H9 (cell line): ENCODE measurements around the gene STK32B. TPM values are rescaled to one million over a fixed set of nuclear protein-coding genes. Genes with fewer than 3 reads are reported as not detected.

ENCODE experiments used
- DNase-seq: peaks from one replicate; pipeline ENCODE4 v3.0.0-alpha.2; 2017
- H2AFZ ChIP-seq: one replicate; pipeline ENCODE4 v1.6.1; 2013; ENCODE audit warnings: mild to moderate bottlenecking, low read length, control low read depth, moderate library complexity
- H2AK5ac ChIP-seq: 2 replicates; pipeline ENCODE4 v1.6.1; 2013; ENCODE audit warnings: low read length, control low read depth, mixed read lengths; ENCODE audit not compliant: insufficient read length
- H2BK120ac ChIP-seq: one replicate; pipeline ENCODE4 v1.6.1; 2013; ENCODE audit warnings: low read depth, mild to moderate bottlenecking, low read length, control low read depth, inconsistent platforms; ENCODE audit not compliant: poor library complexity, severe bottlenecking
- H2BK12ac ChIP-seq: 2 replicates; pipeline ENCODE4 v1.6.1; 2013; ENCODE audit warnings: low read length, control low read depth, mixed read lengths, low read depth; ENCODE audit not compliant: insufficient read length
- H2BK15ac ChIP-seq: 2 replicates; pipeline ENCODE4 v1.6.1; 2013; ENCODE audit warnings: low read depth, low read length, control low read depth
- H2BK20ac ChIP-seq: one replicate; pipeline ENCODE4 v1.6.1; 2013; ENCODE audit warnings: low read depth, mild to moderate bottlenecking, low read length, control low read depth, inconsistent platforms; ENCODE audit not compliant: poor library complexity, severe bottlenecking
- H2BK5ac ChIP-seq: 2 replicates; pipeline ENCODE4 v1.6.1; 2013; ENCODE audit warnings: low read length, control low read depth, mixed read lengths; ENCODE audit not compliant: insufficient read length
- H3K14ac ChIP-seq: 2 replicates; pipeline ENCODE4 v1.6.1; 2013; ENCODE audit warnings: low read length, control low read depth; ENCODE audit not compliant: insufficient read depth
- H3K18ac ChIP-seq: 2 replicates; pipeline ENCODE4 v1.6.1; 2013; ENCODE audit warnings: low read depth, mild to moderate bottlenecking, mixed read lengths, low read length, control low read depth; ENCODE audit not compliant: insufficient read length
- H3K23ac ChIP-seq: 2 replicates; pipeline ENCODE4 v1.6.1; 2013; ENCODE audit warnings: low read length, control low read depth, mixed read lengths, low read depth; ENCODE audit not compliant: insufficient read length
- H3K23me2 ChIP-seq: 2 replicates; pipeline ENCODE4 v1.6.1; 2013; ENCODE audit warnings: low read depth, mild to moderate bottlenecking, mixed read lengths, low read length, control low read depth; ENCODE audit not compliant: insufficient read length, poor library complexity, severe bottlenecking
- H3K27ac ChIP-seq: 2 replicates; pipeline ENCODE4 v1.5.1; 2013; ENCODE audit warnings: low read length, control low read depth, mixed read lengths, low read depth; ENCODE audit not compliant: insufficient read length
- H3K27me3 ChIP-seq: 2 replicates; pipeline ENCODE4 v1.6.1; 2013; ENCODE audit warnings: low read length, control low read depth, inconsistent platforms; ENCODE audit not compliant: insufficient read depth
- H3K4ac ChIP-seq: 2 replicates; pipeline ENCODE4 v1.6.1; 2013; ENCODE audit warnings: low read depth, mild to moderate bottlenecking, control low read depth, inconsistent platforms, low read length, moderate library complexity
- H3K4me1 ChIP-seq: 2 replicates; pipeline ENCODE4 v1.6.1; 2013; ENCODE audit warnings: low read length, control low read depth, inconsistent platforms; ENCODE audit not compliant: insufficient read depth
- H3K4me2 ChIP-seq: 2 replicates; pipeline ENCODE4 v1.6.1; 2013; ENCODE audit warnings: low read length, control low read depth, mixed read lengths; ENCODE audit not compliant: insufficient read length, insufficient read depth
- H3K56ac ChIP-seq: 2 replicates; pipeline ENCODE4 v1.6.1; 2013; ENCODE audit warnings: low read depth, mild to moderate bottlenecking, mixed read lengths, low read length, control low read depth; ENCODE audit not compliant: insufficient read length
- H3K79me1 ChIP-seq: 2 replicates; pipeline ENCODE4 v1.6.1; 2013; ENCODE audit warnings: low read depth, mild to moderate bottlenecking, moderate library complexity, low read length, control low read depth, inconsistent platforms; ENCODE audit not compliant: insufficient read depth, poor library complexity, severe bottlenecking
- H3K79me2 ChIP-seq: 2 replicates; pipeline ENCODE4 v1.6.1; 2013; ENCODE audit warnings: low read length, control low read depth, inconsistent platforms; ENCODE audit not compliant: insufficient read depth
- H3K9ac ChIP-seq: 2 replicates; pipeline ENCODE4 v1.6.1; 2013; ENCODE audit warnings: low read length, control low read depth, mixed read lengths; ENCODE audit not compliant: insufficient read length; ENCODE audit errors: extremely low read depth
- H3K9me3 ChIP-seq: one replicate; pipeline ENCODE4 v1.6.1; 2013; ENCODE audit warnings: low read depth, low read length, inconsistent platforms; ENCODE audit not compliant: control insufficient read depth
- H3T11ph ChIP-seq: one replicate; pipeline ENCODE4 v1.6.1; 2013; ENCODE audit warnings: mild to moderate bottlenecking, low read length, control low read depth, inconsistent platforms
- H4K20me1 ChIP-seq: one replicate; pipeline ENCODE4 v1.6.1; 2013; ENCODE audit not compliant: control insufficient read depth, insufficient read length, insufficient read depth
- H4K5ac ChIP-seq: 2 replicates; pipeline ENCODE4 v1.6.1; 2013; ENCODE audit warnings: low read depth, mild to moderate bottlenecking, mixed read lengths, low read length, control low read depth; ENCODE audit not compliant: insufficient read length
- H4K8ac ChIP-seq: replicated peaks from 2 replicates; pipeline ENCODE4 v1.6.1; 2013; ENCODE audit warnings: low read length, control low read depth, mixed read lengths, low read depth; ENCODE audit not compliant: insufficient read length
- H4K91ac ChIP-seq: 2 replicates; pipeline ENCODE4 v1.6.1; 2013; ENCODE audit warnings: low read depth, mild to moderate bottlenecking, moderate library complexity, mixed read lengths, low read length, control low read depth; ENCODE audit not compliant: insufficient read length
- H3K27ac Mint-ChIP-seq, 3 experiments: 2 replicates in 2 of 3; 3 replicates in 1 of 3; pipeline ENCODE4 v1.8.0; 2020 to 2021; ENCODE audit warnings: mixed read lengths in 3 of 3, mild to moderate bottlenecking in 1 of 3, moderate library complexity in 1 of 3
- H3K27me3 Mint-ChIP-seq: 2 replicates; pipeline ENCODE4 v1.8.0; 2021; ENCODE audit warnings: low read depth, mild to moderate bottlenecking, moderate library complexity, mixed read lengths
- H3K36me3 Mint-ChIP-seq, 3 experiments: 2 replicates in 2 of 3; 3 replicates in 1 of 3; pipeline ENCODE4 v1.8.0; 2020 to 2021; ENCODE audit warnings: low read depth in 3 of 3, mixed read lengths in 3 of 3; ENCODE audit not compliant: insufficient read depth in 1 of 3
- H3K4me1 Mint-ChIP-seq, 2 experiments: 2 replicates each; pipeline ENCODE4 v1.8.0; 2020; ENCODE audit warnings: mixed read lengths in 2 of 2
- H3K4me3 Mint-ChIP-seq, 2 experiments: 2 replicates in 1 of 2; 3 replicates in 1 of 2; pipeline ENCODE4 v1.8.0; 2020 to 2021; ENCODE audit warnings: mild to moderate bottlenecking in 2 of 2, mixed read lengths in 2 of 2, moderate library complexity in 1 of 2
- H3K9me3 Mint-ChIP-seq, 2 experiments: 2 replicates in 1 of 2; 3 replicates in 1 of 2; pipeline ENCODE4 v1.8.0; 2020; ENCODE audit warnings: mild to moderate bottlenecking in 2 of 2, mixed read lengths in 2 of 2, moderate library complexity in 1 of 2
- CTCF ChIP-seq: fragments of 200-600 bp; sonication (generic); conservative IDR thresholded peaks from 3 replicates; pipeline ENCODE4 v1.8.0; 2021; ENCODE audit warnings: antibody characterized with exemption, mild to moderate bottlenecking
- WGBS: extraction: QIAGEN DNeasy Blood & Tissue Kit; methylation state at CpG from one replicate; pipeline ENCODE4 v1.1.7; 2013; ENCODE audit warnings: missing lambda C conversion rate, low lambda C conversion rate, mixed read lengths; ENCODE audit not compliant: insufficient read length; ENCODE audit errors: extremely low coverage; 5-methylcytosine and 5-hydroxymethylcytosine counted together
- total RNA-seq: library from RNA; stranded (reverse); gene quantifications from 2 replicates; pipeline ENCODE4 v1.2.1, GENCODE V29; 2021

STK32B gene
- total RNA-seq, 1 experiment from 2014 or later = 1.0 TPM

GRCh38 chr4:5139141-5139540, 87.9 kb downstream of the STK32B start:
- Histone ChIP-seq H4K91ac (no peak overlapping the region), H2BK15ac (no peak overlapping the region), H3K79me2 (no peaks in the 10 kb centered on the region), H3K4me2 (no peak overlapping the region), H3K4ac (no peak overlapping the region), H3K9ac (no peak overlapping the region), H2BK12ac (no peak overlapping the region), H4K8ac (no peak overlapping the region), H3K18ac (no peak overlapping the region), H3K79me1 (no peaks in the 10 kb centered on the region), H3K23ac (no peak overlapping the region), H2AFZ (no peak overlapping the region), H2BK20ac (no peak overlapping the region), H2BK120ac (no peak overlapping the region), H3T11ph (no peak overlapping the region), H3K9me3 (no peaks in the 10 kb centered on the region), H2BK5ac (no peak overlapping the region), H3K4me1 (peaks cover 7% of the 10 kb centered on the region), H3K14ac (no peak overlapping the region), H2AK5ac (no peak overlapping the region), H3K23me2 (no peaks in the 10 kb centered on the region), H4K5ac (no peak overlapping the region), H3K27me3 (no peaks in the 10 kb centered on the region), H3K56ac (no peak overlapping the region), H3K27ac (no peak overlapping the region), H4K20me1 (no peaks in the 10 kb centered on the region)
- no CpG with 5 or more reads among the region's 2 CpGs for WGBS
- Mint-ChIP-seq H3K4me1 (peaks cover 19 to 24% of the 10 kb centered on the region in 2 experiments), H3K4me3 (no peak overlapping the region), H3K27me3 (peaks cover 20% of the 10 kb centered on the region), H3K36me3 (peaks cover 0 to 3% (median 0%) of the 10 kb centered on the region in 3 experiments; a peak in 2 of 7 replicates), H3K27ac (no peak overlapping the region), H3K9me3 (no peaks in the 10 kb centered on the region)
- no peak for TF ChIP-seq CTCF
- no peak for DNase-seq
